OCI-LY7 (cell line): ENCODE data around the gene GAN.

Experiments
- EZH2phosphoT487 ChIP-seq: fragments of 200-600 bp; sonication (generic); IDR thresholded peaks from 2 replicates; pipeline ENCODE4 v1.6.1; 2018; ENCODE audit warnings: low read depth, borderline replicate concordance, mild to moderate bottlenecking, mixed run types, antibody characterized with exemption, low read length, moderate library complexity, mixed read lengths
- TF ChIP-seq, protein P1 (sequence below): fragments of 200-600 bp; sonication (generic); conservative IDR thresholded peaks from 2 replicates; pipeline ENCODE4 v1.5.1; 2014; ENCODE audit warnings: mild to moderate bottlenecking, antibody characterized with exemption, low read length, moderate library complexity, mixed read lengths

DNA sequence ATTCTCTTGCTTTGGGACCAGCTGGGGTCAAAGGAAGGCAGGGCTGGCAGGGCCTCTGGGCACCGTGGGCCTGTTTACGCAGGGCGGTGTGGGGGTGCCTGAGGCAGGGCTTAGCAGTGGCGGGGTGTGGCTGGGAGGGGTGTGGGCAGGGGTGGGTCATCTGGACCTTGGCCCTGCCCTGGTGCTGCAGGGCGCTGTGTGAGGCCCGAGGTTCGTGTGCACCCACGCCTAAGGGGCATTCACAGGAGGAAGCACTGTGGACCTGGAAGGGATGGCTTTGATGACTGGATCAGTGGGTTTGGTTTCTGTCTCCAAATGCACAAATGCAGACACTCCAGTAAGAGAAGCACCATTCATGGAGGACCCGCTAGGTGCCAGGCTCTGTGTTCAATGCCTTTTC, 39.0 kb upstream of the GAN start:
- TF ChIP-seq, protein P1, sequence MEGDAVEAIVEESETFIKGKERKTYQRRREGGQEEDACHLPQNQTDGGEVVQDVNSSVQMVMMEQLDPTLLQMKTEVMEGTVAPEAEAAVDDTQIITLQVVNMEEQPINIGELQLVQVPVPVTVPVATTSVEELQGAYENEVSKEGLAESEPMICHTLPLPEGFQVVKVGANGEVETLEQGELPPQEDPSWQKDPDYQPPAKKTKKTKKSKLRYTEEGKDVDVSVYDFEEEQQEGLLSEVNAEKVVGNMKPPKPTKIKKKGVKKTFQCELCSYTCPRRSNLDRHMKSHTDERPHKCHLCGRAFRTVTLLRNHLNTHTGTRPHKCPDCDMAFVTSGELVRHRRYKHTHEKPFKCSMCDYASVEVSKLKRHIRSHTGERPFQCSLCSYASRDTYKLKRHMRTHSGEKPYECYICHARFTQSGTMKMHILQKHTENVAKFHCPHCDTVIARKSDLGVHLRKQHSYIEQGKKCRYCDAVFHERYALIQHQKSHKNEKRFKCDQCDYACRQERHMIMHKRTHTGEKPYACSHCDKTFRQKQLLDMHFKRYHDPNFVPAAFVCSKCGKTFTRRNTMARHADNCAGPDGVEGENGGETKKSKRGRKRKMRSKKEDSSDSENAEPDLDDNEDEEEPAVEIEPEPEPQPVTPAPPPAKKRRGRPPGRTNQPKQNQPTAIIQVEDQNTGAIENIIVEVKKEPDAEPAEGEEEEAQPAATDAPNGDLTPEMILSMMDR: no peak
- no peak for TF ChIP-seq EZH2phosphoT487
